ENCODE results near the gene SLN. TPM values are rescaled to one million over a fixed set of nuclear protein-coding genes. Genes with fewer than 3 reads are reported as not detected.

The SLN gene
- total RNA-seq, 1 donor from 2014 or later: not detected

GRCh38 chr11:107669893-107670601 lies 41.8 kb downstream of the SLN start:
- TF ChIP-seq, protein P1, sequence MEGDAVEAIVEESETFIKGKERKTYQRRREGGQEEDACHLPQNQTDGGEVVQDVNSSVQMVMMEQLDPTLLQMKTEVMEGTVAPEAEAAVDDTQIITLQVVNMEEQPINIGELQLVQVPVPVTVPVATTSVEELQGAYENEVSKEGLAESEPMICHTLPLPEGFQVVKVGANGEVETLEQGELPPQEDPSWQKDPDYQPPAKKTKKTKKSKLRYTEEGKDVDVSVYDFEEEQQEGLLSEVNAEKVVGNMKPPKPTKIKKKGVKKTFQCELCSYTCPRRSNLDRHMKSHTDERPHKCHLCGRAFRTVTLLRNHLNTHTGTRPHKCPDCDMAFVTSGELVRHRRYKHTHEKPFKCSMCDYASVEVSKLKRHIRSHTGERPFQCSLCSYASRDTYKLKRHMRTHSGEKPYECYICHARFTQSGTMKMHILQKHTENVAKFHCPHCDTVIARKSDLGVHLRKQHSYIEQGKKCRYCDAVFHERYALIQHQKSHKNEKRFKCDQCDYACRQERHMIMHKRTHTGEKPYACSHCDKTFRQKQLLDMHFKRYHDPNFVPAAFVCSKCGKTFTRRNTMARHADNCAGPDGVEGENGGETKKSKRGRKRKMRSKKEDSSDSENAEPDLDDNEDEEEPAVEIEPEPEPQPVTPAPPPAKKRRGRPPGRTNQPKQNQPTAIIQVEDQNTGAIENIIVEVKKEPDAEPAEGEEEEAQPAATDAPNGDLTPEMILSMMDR (IDR thresholded peaks at IDR 0.05; ENCODE audit: insufficient read depth, low read length, poor library complexity, severe bottlenecking): no peak
- no peaks in the 10 kb centered on the region for H3K36me3 ChIP-seq (ENCODE audit: control insufficient read depth, insufficient read depth, low read length)
- H3K27me3 ChIP-seq (ENCODE audit: control insufficient read depth, insufficient read depth, low read length): no peaks in the 10 kb centered on the region
- H3K4me3 ChIP-seq (ENCODE audit: low read depth, low read length): no peak overlapping the region
- no peak for DNase-seq (ENCODE audit: low read depth)

DNA sequence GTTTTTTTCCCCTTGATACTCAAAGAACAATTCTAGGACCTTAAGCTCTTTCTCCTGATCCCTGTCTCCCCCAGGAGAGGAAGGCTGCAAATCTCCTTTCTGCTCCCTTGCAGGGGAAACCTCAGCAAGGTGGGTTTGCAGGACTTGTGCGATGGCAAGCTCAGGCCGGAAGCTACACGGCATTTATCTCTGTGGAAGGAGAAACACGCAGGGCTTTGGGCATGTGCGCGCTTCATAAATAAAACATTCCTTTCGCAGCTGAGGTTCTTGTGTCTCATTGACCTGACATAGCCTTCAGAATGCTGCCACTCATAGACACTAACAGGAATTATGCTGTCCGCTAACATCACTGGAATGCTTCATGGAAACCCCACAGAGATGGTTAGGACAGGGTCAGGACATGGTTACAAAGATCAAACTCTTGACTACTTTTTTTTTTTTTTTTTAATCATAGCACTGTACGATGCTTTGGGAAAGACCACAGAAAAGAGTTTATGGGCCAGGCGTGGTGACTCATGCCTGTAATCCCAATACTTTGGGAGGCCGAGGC lies 42.6 kb downstream of the SLN start:
- DNase-seq (ENCODE audit: low read depth): no peak
- H3K4me3 ChIP-seq (ENCODE audit: low read depth, low read length): no peak overlapping the region
- H3K27me3 ChIP-seq (ENCODE audit: control insufficient read depth, insufficient read depth, low read length): no peaks in the 10 kb centered on the region
- H3K36me3 ChIP-seq (ENCODE audit: control insufficient read depth, insufficient read depth, low read length): no peaks in the 10 kb centered on the region
- TF ChIP-seq, protein P1 (IDR thresholded peaks at IDR 0.05; ENCODE audit: insufficient read depth, low read length, poor library complexity, severe bottlenecking): no peak

- TF ChIP-seq, protein P1 (IDR thresholded peaks at IDR 0.05; ENCODE audit: insufficient read depth, low read length, poor library complexity, severe bottlenecking): no peak
- no peak overlapping the region for H3K4me3 ChIP-seq (ENCODE audit: low read depth, low read length)
- no peaks in the 10 kb centered on the region for H3K27me3 ChIP-seq (ENCODE audit: control insufficient read depth, insufficient read depth, low read length)
- DNase-seq (ENCODE audit: low read depth): no peak
- no peaks in the 10 kb centered on the region for H3K36me3 ChIP-seq (ENCODE audit: control insufficient read depth, insufficient read depth, low read length)
These were observed 44.8 kb downstream of the SLN start for GRCh38 chr11:107666911-107667613.

DNA sequence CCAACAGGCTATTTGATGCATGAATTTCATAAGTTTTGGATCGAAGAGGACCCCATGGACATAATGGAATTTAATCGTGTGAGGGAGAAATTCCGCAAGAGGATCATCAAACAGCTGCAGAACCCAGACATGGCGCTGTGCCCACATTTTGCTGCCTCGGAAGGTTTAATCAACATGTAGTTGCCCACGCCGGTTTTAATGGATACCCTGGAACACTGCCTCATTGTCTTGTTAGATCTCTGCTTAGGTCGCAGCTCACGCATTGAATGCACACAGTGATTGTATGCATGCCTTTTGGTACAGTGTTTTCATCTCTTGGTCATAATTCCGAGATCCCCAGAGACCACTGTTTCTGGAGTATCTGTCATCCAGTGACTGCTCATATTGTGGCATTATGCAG lies 46.8 kb downstream of the SLN start:
- H3K36me3 ChIP-seq (ENCODE audit: control insufficient read depth, insufficient read depth, low read length): no peaks in the 10 kb centered on the region
- no peaks in the 10 kb centered on the region for H3K27me3 ChIP-seq (ENCODE audit: control insufficient read depth, insufficient read depth, low read length)
- H3K4me3 ChIP-seq (ENCODE audit: low read depth, low read length): no peak overlapping the region
- TF ChIP-seq, protein P1 (IDR thresholded peaks at IDR 0.05; ENCODE audit: insufficient read depth, low read length, poor library complexity, severe bottlenecking): no peak
- DNase-seq (ENCODE audit: low read depth): no peak

- Histone ChIP-seq H3K27me3 (ENCODE audit: control insufficient read depth, insufficient read depth, low read length) (no peaks in the 10 kb centered on the region), H3K4me3 (ENCODE audit: low read depth, low read length) (no peak overlapping the region), H3K36me3 (ENCODE audit: control insufficient read depth, insufficient read depth, low read length) (no peaks in the 10 kb centered on the region)
- no peak for DNase-seq (ENCODE audit: low read depth)
- TF ChIP-seq, protein P1 (IDR thresholded peaks at IDR 0.05; ENCODE audit: insufficient read depth, low read length, poor library complexity, severe bottlenecking): no peak
These were observed 50.2 kb downstream of the SLN start for GRCh38 chr11:107661656-107662055.
